WTC11 (cell line): ENCODE results near the gene NEK7.

Experiments used
- CREM ChIP-seq: sonication (generic); formaldehyde crosslinking; IDR thresholded peaks from 2 replicates; pipeline ENCODE4 v1.8.1; 2022; ENCODE audit warnings: mild to moderate bottlenecking, missing genetic modification reagents, moderate library complexity
- GABPB1 ChIP-seq: sonication (generic); formaldehyde crosslinking; IDR thresholded peaks from 2 replicates; pipeline ENCODE4 v1.8.1; 2023; ENCODE audit warnings: mild to moderate bottlenecking, missing genetic modification reagents
- KAT7 ChIP-seq: sonication (generic); formaldehyde crosslinking; IDR thresholded peaks from 2 replicates; pipeline ENCODE4 v1.8.1; 2023; ENCODE audit warnings: missing genetic modification reagents, mild to moderate bottlenecking, borderline replicate concordance
- RORB ChIP-seq: fragments of 250-450 bp; sonication (Bioruptor Pico); IDR thresholded peaks from 2 replicates; pipeline ENCODE4 v1.9.0; 2021; ENCODE audit warnings: mild to moderate bottlenecking
- TP53 ChIP-seq: sonication (generic); formaldehyde crosslinking; IDR thresholded peaks from 2 replicates; pipeline ENCODE4 v1.8.1; 2023; ENCODE audit warnings: mild to moderate bottlenecking, missing genetic modification reagents
- TF ChIP-seq, protein P1 (sequence below): sonication (generic); formaldehyde crosslinking; IDR thresholded peaks from 2 replicates; pipeline ENCODE4 v1.8.0; 2022; ENCODE audit warnings: mild to moderate bottlenecking, missing genetic modification reagents
- TF ChIP-seq, protein P2 (sequence below): fragments of 200-600 bp; IDR thresholded peaks from 2 replicates; pipeline ENCODE4 v1.8.0; 2022; ENCODE audit warnings: antibody characterized with exemption

DNA sequence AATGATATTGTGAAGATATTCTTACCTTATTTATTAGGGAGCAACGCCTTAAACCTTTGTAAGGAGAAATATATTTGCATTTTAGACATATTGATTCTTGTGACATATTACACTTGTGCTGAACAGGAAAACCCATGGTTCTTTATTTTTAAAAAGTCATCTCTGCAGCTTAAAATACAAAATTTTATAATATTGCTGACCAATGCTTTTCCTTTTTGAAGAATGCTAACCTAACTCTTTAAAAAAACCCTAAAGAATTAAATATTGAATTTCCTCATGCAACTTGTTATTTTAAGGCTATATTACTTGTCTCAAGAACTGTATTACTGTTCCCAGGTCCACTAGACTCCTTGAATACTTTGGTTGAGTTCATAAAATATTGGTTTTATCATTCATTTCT, 99.0 kb downstream of the NEK7 start:
- TF ChIP-seq, protein P1, sequence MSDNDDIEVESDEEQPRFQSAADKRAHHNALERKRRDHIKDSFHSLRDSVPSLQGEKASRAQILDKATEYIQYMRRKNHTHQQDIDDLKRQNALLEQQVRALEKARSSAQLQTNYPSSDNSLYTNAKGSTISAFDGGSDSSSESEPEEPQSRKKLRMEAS (CRISPR knock-in tag), result no peak
- TF ChIP-seq CREM (CRISPR knock-in tag) (no peak), KAT7 (CRISPR knock-in tag) (no peak), GABPB1 (CRISPR knock-in tag) (no peak), TP53 (CRISPR knock-in tag) (no peak), RORB (CRISPR knock-in tag) (no peak)
- TF ChIP-seq, protein P2, sequence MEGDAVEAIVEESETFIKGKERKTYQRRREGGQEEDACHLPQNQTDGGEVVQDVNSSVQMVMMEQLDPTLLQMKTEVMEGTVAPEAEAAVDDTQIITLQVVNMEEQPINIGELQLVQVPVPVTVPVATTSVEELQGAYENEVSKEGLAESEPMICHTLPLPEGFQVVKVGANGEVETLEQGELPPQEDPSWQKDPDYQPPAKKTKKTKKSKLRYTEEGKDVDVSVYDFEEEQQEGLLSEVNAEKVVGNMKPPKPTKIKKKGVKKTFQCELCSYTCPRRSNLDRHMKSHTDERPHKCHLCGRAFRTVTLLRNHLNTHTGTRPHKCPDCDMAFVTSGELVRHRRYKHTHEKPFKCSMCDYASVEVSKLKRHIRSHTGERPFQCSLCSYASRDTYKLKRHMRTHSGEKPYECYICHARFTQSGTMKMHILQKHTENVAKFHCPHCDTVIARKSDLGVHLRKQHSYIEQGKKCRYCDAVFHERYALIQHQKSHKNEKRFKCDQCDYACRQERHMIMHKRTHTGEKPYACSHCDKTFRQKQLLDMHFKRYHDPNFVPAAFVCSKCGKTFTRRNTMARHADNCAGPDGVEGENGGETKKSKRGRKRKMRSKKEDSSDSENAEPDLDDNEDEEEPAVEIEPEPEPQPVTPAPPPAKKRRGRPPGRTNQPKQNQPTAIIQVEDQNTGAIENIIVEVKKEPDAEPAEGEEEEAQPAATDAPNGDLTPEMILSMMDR, result no peak
